Ascending aorta (tissue), 2 donors: Measurements from ENCODE around the gene GAL. TPM values are rescaled to one million over a fixed set of nuclear protein-coding genes. Genes with fewer than 3 reads are reported as not detected.

Source experiments
- DNase-seq, 2 donors: peaks; one replicate each; pipeline ENCODE4 v3.0.0-alpha.2; 2019; ENCODE audit warnings: low spot score in 2 of 2
- H3K27ac ChIP-seq, 2 donors: fragments of 200-600 bp; sonication (generic); one replicate each; pipeline ENCODE4 v1.5.1; 2016 to 2017; ENCODE audit warnings: mild to moderate bottlenecking in 1 of 2
- H3K27me3 ChIP-seq: fragments of 200-600 bp; sonication (generic); one replicate; pipeline ENCODE4 v1.5.1; 2017
- H3K36me3 ChIP-seq, 2 donors: fragments of 200-600 bp; sonication (generic); one replicate each; pipeline ENCODE4 v1.5.1; 2016
- H3K4me1 ChIP-seq, 2 donors: fragments of 200-600 bp; sonication (generic); one replicate each; pipeline ENCODE4 v1.5.1; 2016 to 2017; ENCODE audit warnings: mild to moderate bottlenecking in 1 of 2
- H3K4me3 ChIP-seq, 2 donors: fragments of 200-600 bp; sonication (generic); one replicate each; pipeline ENCODE4 v1.5.1; 2016 to 2017; ENCODE audit warnings: mild to moderate bottlenecking in 1 of 2
- H3K9me3 ChIP-seq, 2 donors: fragments of 200-600 bp; sonication (generic); one replicate each; pipeline ENCODE4 v1.5.1; 2016
- CTCF ChIP-seq, 3 experiments: fragments of 200-600 bp in 2 of 3; fragments of 450-650 bp in 1 of 3; sonication (generic) in 2 of 3; IDR thresholded peaks; one replicate each; pipeline ENCODE4 v1.5.1; 2016 to 2019; ENCODE audit warnings: antibody characterized with exemption in 3 of 3, mild to moderate bottlenecking in 1 of 3, moderate library complexity in 1 of 3
- intact Hi-C: fragments of 100-400 bp; cut with DNase I; formaldehyde crosslinking; loops from one replicate; pipeline ENCODE4 v1.15.1; 2023
- total RNA-seq: library from RNA; depleted of rRNA; stranded (reverse); fragments of >200 nt; gene quantifications from one replicate; pipeline ENCODE4 v1.1.0, GENCODE V29; 2016

The GAL gene
- total RNA-seq, 1 donor from 2014 or later: not detected

GRCh38 chr11:68709062-68709461 lies 24.7 kb downstream of the GAL start:
- TF ChIP-seq CTCF (IDR thresholded peaks at IDR 0.05): no peak
- Histone ChIP-seq H3K27ac (no peak overlapping the region), H3K27me3 (no peaks in the 10 kb centered on the region), H3K4me1 (no peaks in the 10 kb centered on the region), H3K4me3 (no peak overlapping the region), H3K9me3 (no peaks in the 10 kb centered on the region), H3K36me3 (no peaks in the 10 kb centered on the region)
- DNase-seq: no peak
- intact Hi-C loops: no loop called here

GRCh38 chr11:68710409-68710808 lies 26.1 kb downstream of the GAL start:
- Histone ChIP-seq H3K9me3 (no peaks in the 10 kb centered on the region), H3K4me1 (no peaks in the 10 kb centered on the region), H3K4me3 (no peak overlapping the region), H3K27ac (no peak overlapping the region), H3K36me3 (no peaks in the 10 kb centered on the region), H3K27me3 (no peaks in the 10 kb centered on the region)
- intact Hi-C loops: no loop called here
- no peak for TF ChIP-seq CTCF (IDR thresholded peaks at IDR 0.05)
- no peak for DNase-seq

- H3K27me3 ChIP-seq: no peaks in the 10 kb centered on the region
- H3K27ac ChIP-seq: no peak overlapping the region
- no peaks in the 10 kb centered on the region for H3K36me3 ChIP-seq
- DNase-seq: no peak
- no peak for TF ChIP-seq CTCF (IDR thresholded peaks at IDR 0.05)
- H3K4me3 ChIP-seq: no peak overlapping the region
- H3K4me1 ChIP-seq: no peaks in the 10 kb centered on the region
- no peaks in the 10 kb centered on the region for H3K9me3 ChIP-seq
- intact Hi-C loops: no loop called here
Observed at GRCh38 chr11:68711114-68711513, 26.8 kb downstream of the GAL start.

- H3K9me3 ChIP-seq: no peaks in the 10 kb centered on the region
- H3K4me3 ChIP-seq: no peak overlapping the region
- no peaks in the 10 kb centered on the region for H3K4me1 ChIP-seq
- intact Hi-C loops: no loop called here
- no peaks in the 10 kb centered on the region for H3K36me3 ChIP-seq
- H3K27ac ChIP-seq: no peak overlapping the region
- no peak for TF ChIP-seq CTCF (IDR thresholded peaks at IDR 0.05)
- H3K27me3 ChIP-seq: no peaks in the 10 kb centered on the region
- DNase-seq: no peak
Observed at GRCh38 chr11:68714060-68714856, 29.9 kb downstream of the GAL start.

GRCh38 chr11:68715456-68716122 lies 31.2 kb downstream of the GAL start:
- Histone ChIP-seq H3K4me3 (no peak overlapping the region), H3K4me1 (no peaks in the 10 kb centered on the region), H3K27ac (no peak overlapping the region), H3K9me3 (peaks cover 0 to 5% of the 10 kb centered on the region in 2 donors), H3K27me3 (no peaks in the 10 kb centered on the region), H3K36me3 (no peaks in the 10 kb centered on the region)
- no peak for DNase-seq
- intact Hi-C loops: no loop called here
- no peak for TF ChIP-seq CTCF (IDR thresholded peaks at IDR 0.05)
